Body of pancreas (tissue), 4 donors: ENCODE measurements around the gene IRF2. TPM values are rescaled to one million over a fixed set of nuclear protein-coding genes. Genes with fewer than 3 reads are reported as not detected.

Experiments used
- ATAC-seq: fragments of 150-250 bp; one replicate; pipeline ENCODE4 v1.9.1; 2016
- DNase-seq, 4 donors: peaks; one replicate each; pipeline ENCODE4 v3.0.0-alpha.2; 2019
- H3K27ac ChIP-seq, 4 donors: fragments of 200-600 bp; sonication (generic); 1 replicate in 3 of 4; 2 replicates in 1 of 4; pipeline versions ENCODE4 v1.5.1 to v1.6.1; 2016 to 2019; ENCODE audit warnings: mild to moderate bottlenecking in 1 of 4, mixed read lengths in 1 of 4, moderate library complexity in 1 of 4
- H3K27me3 ChIP-seq, 2 donors: fragments of 200-600 bp; sonication (generic); one replicate each; pipeline ENCODE4 v1.6.0; 2016; ENCODE audit warnings: mild to moderate bottlenecking in 1 of 2
- H3K36me3 ChIP-seq, 2 donors: fragments of 200-600 bp; sonication (generic); replicated peaks in 1 of 2; 2 replicates each; pipeline ENCODE4 v1.5.1; 2016; ENCODE audit warnings: low read depth in 2 of 2; ENCODE audit not compliant: insufficient read depth in 1 of 2
- H3K4me1 ChIP-seq: fragments of 200-600 bp; sonication (generic); one replicate; pipeline ENCODE4 v1.6.0; 2016
- H3K4me3 ChIP-seq, 2 donors: fragments of 200-600 bp; sonication (generic); 1 replicate in 1 of 2; 2 replicates in 1 of 2; pipeline ENCODE4 v1.5.1; 2016 to 2019
- H3K9me3 ChIP-seq, 3 donors: fragments of 200-600 bp; sonication (generic); 1 replicate in 2 of 3; 2 replicates in 1 of 3; pipeline ENCODE4 v1.5.1; 2016
- CTCF ChIP-seq, 7 experiments: fragments of 450-650 bp in 4 of 7; fragments of 200-600 bp in 3 of 7; sonication (generic) in 3 of 7; IDR thresholded peaks; one replicate each; pipeline ENCODE4 v1.5.1; 2016 to 2019; ENCODE audit warnings: antibody characterized with exemption in 7 of 7
- POLR2A ChIP-seq, 3 donors: fragments of 450-650 bp; IDR thresholded peaks; one replicate each; pipeline ENCODE4 v1.6.1; 2016; ENCODE audit warnings: antibody characterized with exemption in 3 of 3, mild to moderate bottlenecking in 2 of 3
- WGBS, 2 donors: methylation state at CpG; one replicate each; pipeline ENCODE4 v1.1.5; 2017; 5-methylcytosine and 5-hydroxymethylcytosine counted together
- intact Hi-C: fragments of 100-400 bp; cut with DNase I; formaldehyde crosslinking; loops from one replicate; pipeline ENCODE4 v1.15.1; 2023
- total RNA-seq, 2 donors: library from RNA; depleted of rRNA; stranded (reverse); fragments of >200 nt; gene quantifications; one replicate each; pipeline ENCODE4 v1.1.0, GENCODE V29; 2016

The IRF2 gene
- total RNA-seq, 2 donors from 2014 or later = 12.5 to 14.5 TPM

DNA sequence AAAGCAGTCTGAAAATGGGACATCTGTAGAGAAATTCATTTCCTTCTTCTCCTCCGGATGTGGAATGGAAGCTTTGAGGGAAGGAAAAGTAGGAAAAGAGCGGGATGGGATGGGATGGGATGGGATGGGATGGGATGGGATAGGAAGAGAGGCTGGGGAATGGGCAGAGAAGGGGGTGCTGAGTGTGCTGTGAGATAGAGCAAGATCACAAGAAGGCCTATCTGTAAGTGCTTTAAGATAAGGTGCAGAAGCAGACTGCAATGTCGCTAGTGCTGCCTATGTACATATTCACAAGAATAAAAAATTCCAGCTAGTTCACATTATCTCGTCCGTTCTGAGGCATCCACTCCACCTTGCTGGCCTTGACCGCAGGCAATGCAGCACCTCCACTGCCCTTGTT is 86.2 kb downstream of the IRF2 start:
- Histone ChIP-seq H3K4me3 (no peak overlapping the region), H3K27me3 (no peaks in the 10 kb centered on the region), H3K4me1 (peaks cover 35% of the 10 kb centered on the region), H3K27ac (no peak overlapping the region), H3K9me3 (no peaks in the 10 kb centered on the region), H3K36me3 (peaks cover 0 to 5% of the 10 kb centered on the region in 2 donors)
- DNase-seq = no peak
- intact Hi-C loops = no loop called here
- ATAC-seq = no peak
- TF ChIP-seq CTCF (IDR thresholded peaks at IDR 0.05) = no peak
- TF ChIP-seq POLR2A (IDR thresholded peaks at IDR 0.05) = no peak
- WGBS, 2 donors = 84 to 87% methylated on average over 6 of the region's 6 CpGs

- Histone ChIP-seq H3K27me3 (no peaks in the 10 kb centered on the region), H3K4me1 (peaks cover 42% of the 10 kb centered on the region), H3K27ac (peak overlapping the region in 1 of 4 donors; percentile 72), H3K36me3 (peaks cover 0 to 5% of the 10 kb centered on the region in 2 donors), H3K4me3 (no peak overlapping the region), H3K9me3 (no peaks in the 10 kb centered on the region)
- intact Hi-C loops = no loop called here
- 84 to 92% methylated on average over 6 of the region's 6 CpGs for WGBS, 2 donors
- ATAC-seq = no peak
- DNase-seq = no peak
- TF ChIP-seq CTCF (IDR thresholded peaks at IDR 0.05) (no peak), POLR2A (IDR thresholded peaks at IDR 0.05) (no peak)
These were observed 87.0 kb downstream of the IRF2 start for GRCh38 chr4:184387351-184387750.

DNA sequence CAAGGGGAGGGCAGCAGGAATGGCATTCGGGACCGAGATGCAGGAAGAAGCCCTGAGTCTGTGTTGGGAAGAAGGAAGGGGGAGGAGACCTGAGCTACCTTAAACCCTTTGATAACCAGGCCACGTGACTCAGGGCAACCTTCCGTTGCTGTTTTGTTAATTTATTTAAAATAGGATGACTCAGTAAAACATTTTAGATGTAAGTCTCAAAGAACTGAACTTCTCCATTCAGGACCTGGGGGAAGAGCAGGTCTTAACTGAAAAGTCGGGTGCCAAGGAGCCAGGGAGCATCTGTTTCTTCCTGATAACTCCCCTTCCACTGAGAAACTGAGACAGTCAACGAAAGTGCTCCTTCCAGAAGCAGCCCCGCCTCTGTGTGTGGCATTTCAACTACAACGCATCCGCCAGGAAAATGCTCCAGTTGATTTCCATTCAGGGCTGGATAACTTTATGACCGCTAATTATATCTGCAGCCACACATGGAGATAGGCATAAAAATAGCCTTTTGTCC is 88.0 kb downstream of the IRF2 start:
- intact Hi-C loops = no loop called here
- WGBS, 2 donors = 48 to 71% methylated on average over 10 of the region's 10 CpGs
- H3K36me3 ChIP-seq = no peaks in the 10 kb centered on the region
- no peak overlapping the region for H3K4me3 ChIP-seq
- no peaks in the 10 kb centered on the region for H3K27me3 ChIP-seq
- H3K9me3 ChIP-seq = no peaks in the 10 kb centered on the region
- H3K4me1 ChIP-seq = peaks cover 49% of the 10 kb centered on the region
- no peak for TF ChIP-seq CTCF (IDR thresholded peaks at IDR 0.05)
- TF ChIP-seq POLR2A (IDR thresholded peaks at IDR 0.05) = no peak
- ATAC-seq (peak; percentile 25), DNase-seq (no peak)
- peak overlapping the region; percentile 7 to 78 (median 64) for H3K27ac ChIP-seq

DNA sequence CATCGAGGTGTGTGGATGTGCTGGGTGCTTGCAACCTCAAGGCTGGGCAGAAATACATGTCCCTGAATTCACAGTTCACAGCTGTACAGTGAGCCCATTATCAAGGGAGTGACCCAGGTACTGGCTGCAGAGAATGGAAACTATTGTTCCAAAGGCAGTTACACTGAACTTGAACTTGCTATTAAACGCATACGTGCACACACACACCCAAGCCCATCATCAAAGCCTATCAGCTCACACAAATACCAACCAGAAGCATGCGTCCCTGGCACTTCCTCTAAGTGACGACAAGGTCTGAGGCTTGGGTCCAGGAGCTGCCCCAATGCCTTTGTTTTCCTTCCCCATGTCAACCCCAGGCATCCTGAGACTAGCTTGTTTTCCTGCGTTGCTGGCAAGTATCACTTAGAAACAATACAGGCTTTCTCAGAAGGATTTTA is 88.6 kb downstream of the IRF2 start:
- Histone ChIP-seq H3K4me1 (peaks cover 49% of the 10 kb centered on the region), H3K27me3 (no peaks in the 10 kb centered on the region), H3K36me3 (no peaks in the 10 kb centered on the region), H3K27ac (peak overlapping the region; percentile 7 to 78 (median 64)), H3K4me3 (no peak overlapping the region), H3K9me3 (no peaks in the 10 kb centered on the region)
- ATAC-seq (peak; percentile 47), DNase-seq (peak in 2 of 4 donors; percentile 27 to 56)
- intact Hi-C loops = no loop called here
- TF ChIP-seq POLR2A (IDR thresholded peaks at IDR 0.05) (peak in 1 of 3 donors; percentile 10), CTCF (IDR thresholded peaks at IDR 0.05) (no peak)
- WGBS, 2 donors = 49 to 55% methylated on average over 6 of the region's 6 CpGs
